NAMALWA (cell line): ENCODE measurements around the gene CFTR.

Experiments used
- DNase-seq: peaks from one replicate; pipeline ENCODE4 v3.0.0-alpha.2; 2015; ENCODE audit warnings: low spot score

Gene CFTR

DNA sequence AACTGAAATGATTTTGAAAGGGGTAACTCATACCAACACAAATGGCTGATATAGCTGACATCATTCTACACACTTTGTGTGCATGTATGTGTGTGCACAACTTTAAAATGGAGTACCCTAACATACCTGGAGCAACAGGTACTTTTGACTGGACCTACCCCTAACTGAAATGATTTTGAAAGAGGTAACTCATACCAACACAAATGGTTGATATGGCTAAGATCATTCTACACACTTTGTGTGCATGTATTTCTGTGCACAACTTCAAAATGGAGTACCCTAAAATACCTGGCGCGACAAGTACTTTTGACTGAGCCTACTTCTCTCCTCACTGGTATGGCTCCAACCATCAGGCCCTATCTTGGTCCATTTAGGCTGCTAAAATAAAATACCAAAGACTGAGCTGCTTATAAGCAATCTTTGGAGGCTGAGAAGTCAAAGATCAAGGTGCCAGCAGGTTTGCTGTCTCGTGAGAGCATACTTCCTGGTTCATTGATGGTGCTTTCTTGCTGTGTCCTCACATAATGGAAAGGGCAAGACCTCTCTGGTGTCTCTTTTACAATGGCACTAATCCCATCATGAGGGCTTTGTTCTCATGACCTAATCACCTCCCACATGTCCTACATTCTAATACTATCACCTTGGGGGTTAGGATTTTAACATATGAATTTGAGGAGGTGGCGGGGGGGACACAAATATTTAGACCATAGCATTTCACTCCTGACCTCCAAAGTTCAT is 173.3 kb downstream of the CFTR start:
- no peak for DNase-seq

GRCh38 chr7:117654780-117655179 is 175.0 kb downstream of the CFTR start:
- no peak for DNase-seq

DNA sequence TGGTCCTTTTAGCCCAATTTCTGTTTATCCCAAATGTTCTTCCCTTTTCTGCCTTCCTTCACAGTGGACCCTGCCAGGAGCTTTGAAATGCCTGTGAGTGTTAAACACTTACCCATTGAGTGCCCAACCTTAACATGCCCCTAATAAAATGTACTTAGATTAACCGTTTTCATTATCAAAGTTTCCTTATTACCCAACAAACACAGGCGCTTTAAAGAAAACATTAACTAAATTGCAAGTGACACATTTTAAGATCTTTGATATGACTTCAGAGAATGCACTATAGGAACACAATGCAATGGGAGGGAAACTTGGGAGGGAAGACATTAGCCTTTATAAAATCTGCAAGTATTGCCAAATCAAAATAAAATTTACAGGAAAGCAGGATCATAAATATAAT is 177.0 kb downstream of the CFTR start:
- no peak for DNase-seq

DNA sequence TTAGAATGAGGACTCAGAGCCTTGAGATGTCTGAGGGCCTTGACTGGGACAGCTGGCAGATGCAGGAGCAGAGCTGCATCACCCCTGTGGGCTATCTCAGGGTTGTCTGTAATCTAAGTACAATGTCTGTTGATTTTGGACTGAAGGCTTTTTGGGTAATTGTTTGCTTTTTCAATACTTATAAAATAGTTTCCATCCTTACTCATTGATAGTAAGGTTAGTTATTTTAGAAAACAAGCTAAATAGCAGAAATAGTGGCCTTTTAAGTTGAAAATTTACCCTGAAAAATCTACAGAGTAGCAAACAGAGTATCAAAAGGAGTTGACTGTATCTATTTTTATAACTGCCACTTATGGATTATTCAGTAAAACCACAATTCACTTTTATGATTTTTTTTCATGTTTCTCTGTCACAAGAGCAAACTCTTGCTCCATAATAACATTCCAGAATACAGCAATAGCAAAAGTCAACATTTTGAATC is 179.7 kb downstream of the CFTR start:
- DNase-seq = no peak

DNA sequence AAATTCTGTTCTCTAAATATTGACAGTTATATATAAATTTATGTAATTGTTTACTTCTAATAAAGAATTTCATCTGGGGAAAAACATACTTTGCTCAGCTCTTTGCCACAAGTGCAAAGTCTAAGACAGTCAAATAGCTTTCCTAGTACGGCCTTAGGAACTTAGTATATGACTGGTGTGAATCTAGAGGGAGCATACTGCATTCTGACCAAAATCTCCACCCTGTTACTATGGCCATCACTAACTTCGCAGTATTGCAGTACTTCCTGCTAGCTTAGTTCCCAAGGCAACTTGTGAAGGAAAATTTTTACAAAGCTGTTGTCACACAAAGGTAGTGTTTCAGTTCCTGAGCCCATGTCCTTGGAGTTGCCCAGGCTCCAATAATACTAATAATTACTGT is 181.5 kb downstream of the CFTR start:
- no peak for DNase-seq

- no peak for DNase-seq
Measured at GRCh38 chr7:117664047-117664446, 184.2 kb downstream of the CFTR start.

DNA sequence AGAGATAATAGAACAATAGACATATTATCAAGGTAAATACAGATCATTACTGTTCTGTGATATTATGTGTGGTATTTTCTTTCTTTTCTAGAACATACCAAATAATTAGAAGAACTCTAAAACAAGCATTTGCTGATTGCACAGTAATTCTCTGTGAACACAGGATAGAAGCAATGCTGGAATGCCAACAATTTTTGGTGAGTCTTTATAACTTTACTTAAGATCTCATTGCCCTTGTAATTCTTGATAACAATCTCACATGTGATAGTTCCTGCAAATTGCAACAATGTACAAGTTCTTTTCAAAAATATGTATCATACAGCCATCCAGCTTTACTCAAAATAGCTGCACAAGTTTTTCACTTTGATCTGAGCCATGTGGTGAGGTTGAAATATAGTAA is 185.5 kb downstream of the CFTR start:
- DNase-seq = no peak

- no peak for DNase-seq
Measured at GRCh38 chr7:117666031-117666430, 186.2 kb downstream of the CFTR start.

GRCh38 chr7:117666689-117667088 is 186.9 kb downstream of the CFTR start:
- no peak for DNase-seq

DNA sequence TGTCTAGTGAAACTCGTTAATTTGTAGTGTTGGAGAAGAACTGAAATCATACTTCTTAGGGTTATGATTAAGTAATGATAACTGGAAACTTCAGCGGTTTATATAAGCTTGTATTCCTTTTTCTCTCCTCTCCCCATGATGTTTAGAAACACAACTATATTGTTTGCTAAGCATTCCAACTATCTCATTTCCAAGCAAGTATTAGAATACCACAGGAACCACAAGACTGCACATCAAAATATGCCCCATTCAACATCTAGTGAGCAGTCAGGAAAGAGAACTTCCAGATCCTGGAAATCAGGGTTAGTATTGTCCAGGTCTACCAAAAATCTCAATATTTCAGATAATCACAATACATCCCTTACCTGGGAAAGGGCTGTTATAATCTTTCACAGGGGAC is 187.6 kb downstream of the CFTR start:
- no peak for DNase-seq

DNA sequence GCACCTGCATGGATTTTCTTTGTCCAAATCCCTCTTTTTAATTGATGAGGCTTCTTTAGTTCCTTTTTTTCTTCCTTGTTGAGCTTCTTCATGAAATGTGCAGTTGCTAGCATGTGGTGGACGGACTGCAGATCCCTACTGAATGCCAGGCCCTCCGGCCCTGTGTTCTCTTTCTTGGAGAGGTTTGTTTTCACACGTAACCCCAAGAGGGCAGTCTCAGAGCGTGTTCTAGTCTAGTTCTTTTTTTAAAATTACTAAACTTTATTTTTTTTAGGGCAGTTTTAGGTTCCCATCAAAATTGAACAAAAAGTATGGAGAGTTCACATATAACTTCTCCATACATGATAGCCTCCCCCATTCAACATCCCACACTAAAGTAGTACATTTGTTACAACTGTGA is 190.0 kb downstream of the CFTR start:
- no peak for DNase-seq

- no peak for DNase-seq
Measured at GRCh38 chr7:117672453-117672852, 192.6 kb downstream of the CFTR start.

DNA sequence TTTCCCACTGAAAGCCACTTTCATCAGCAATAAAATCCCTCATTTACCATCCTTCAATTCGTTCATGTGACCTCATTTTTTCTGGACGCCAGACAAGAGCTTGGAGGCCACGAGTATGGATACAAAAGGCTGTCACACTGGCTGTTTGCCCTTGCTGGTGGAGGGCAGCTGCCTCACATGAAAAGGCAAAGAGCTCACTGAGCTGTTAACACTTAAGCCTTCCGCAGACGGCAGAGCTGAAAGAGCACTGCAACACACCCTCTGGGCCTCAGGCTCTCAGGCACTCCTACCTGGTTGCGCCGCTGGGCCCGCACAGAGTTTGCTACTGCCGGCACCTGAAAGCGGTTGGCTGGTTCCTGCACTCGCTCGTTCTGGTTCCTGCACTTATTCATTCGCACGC is 193.5 kb downstream of the CFTR start:
- no peak for DNase-seq

GRCh38 chr7:117673839-117674238 is 194.0 kb downstream of the CFTR start:
- peak; percentile 42 for DNase-seq

- no peak for DNase-seq
Measured at GRCh38 chr7:117674617-117675016, 194.8 kb downstream of the CFTR start.

GRCh38 chr7:117675497-117676435 is 195.9 kb downstream of the CFTR start:
- DNase-seq = no peak

DNA sequence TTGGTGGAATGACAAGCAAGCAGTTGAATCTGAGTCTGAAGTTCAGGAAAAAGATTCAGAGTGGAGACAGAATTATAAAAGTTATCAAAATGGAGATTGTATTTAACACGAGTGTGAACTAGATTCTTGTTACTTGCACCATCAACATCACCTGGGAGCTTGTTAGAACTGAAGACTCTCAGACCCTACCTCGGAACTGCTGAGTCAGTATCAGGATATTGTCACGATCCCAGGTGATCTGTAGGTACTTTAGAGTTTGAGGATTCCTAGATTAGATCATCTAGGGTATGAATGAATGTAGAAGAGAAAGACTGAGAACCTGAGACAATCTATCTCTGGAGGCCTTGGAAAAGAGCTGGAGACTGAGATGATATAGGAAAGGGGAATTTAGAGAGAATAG is 199.3 kb downstream of the CFTR start:
- DNase-seq = no peak

- no peak for DNase-seq
Measured at GRCh38 chr7:117682681-117683385, 203.0 kb downstream of the CFTR start.

DNA sequence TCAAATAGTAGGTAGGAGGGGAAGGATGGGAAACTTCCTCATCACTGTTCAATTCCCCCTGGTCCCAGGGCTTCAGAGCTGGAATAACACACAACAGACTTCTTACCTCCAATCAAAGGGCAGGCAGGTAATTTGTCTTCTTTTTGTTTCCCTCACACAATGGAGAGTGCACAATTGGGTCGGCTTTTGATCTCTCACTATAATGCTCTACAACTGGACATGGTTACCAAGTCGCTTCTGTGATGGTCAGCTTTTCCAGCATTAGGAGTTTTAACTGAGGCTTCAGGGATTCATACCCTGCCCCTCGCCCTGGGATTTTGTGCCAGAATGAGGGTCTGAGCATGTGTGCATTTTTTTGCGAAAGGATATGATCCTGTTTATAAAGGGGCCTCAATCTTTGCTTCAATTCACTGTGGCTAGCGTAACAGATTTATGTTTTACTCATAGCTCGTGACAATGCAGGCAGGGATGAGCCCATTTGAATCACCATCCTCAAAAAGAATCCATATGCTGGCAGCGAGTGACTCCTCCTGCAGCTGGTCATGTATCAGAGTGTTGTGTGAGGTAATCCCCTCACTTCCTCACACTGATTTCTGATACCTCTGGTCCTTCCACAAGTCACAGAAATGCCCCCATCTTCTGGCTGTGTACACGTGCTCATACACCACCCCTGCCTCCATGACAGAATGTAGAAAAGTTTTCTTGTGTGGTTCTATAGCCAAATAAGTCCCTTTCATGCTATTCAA is 203.8 kb downstream of the CFTR start:
- no peak for DNase-seq

- DNase-seq = no peak
Measured at GRCh38 chr7:117685795-117686194, 206.0 kb downstream of the CFTR start.

DNA sequence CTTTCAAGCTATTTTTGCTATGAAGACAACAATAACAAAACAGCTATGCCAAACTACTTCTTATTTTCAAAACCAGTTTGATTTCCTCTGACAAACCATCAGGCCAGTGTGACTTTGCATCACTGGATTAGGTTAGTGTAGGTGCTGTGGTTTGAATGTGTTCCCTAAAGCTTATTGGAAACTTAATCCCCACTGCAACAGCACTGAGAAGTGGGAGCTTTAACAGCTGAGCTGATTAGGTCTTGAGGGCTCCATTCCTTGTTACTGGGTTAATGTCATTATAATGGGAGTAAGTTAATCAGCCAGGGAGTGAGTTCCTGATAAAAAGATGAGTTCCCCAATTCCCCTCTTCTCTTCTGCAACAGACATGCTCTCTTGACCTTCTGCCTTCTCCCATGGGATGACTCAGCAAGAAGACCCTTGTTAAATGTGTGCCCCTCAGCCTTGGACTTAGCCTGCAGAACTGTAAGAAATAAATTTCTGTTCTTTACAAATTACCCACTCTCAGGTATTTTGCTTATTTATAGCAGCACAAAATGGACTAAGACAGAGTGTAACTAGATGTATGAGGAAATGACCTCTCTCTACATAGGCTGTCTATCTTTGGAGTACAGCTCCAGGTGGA is 206.6 kb downstream of the CFTR start:
- no peak for DNase-seq
